Activated CD8-positive, alpha-beta memory T cell treated with anti-CD3 and anti-CD28 coated beads, Interleukin-2, amount 50 U/mL, for 24 hours (primary cell): ENCODE data around the gene FIBCD1.
"Not testable (repeated sequence)": the region's sequence is repeated elsewhere in the genome, so short reads cannot be mapped to it uniquely, and the experiment has no call there.

ENCODE experiments used
- DNase-seq: peaks from one replicate; pipeline ENCODE4 v3.0.0-alpha.2; 2020; ENCODE audit errors: extremely low read depth

The FIBCD1 gene

GRCh38 chr9:130954925-130955324 is 15.9 kb upstream of the FIBCD1 start:
- DNase-seq: not testable (repeated sequence)

GRCh38 chr9:130954317-130954716 is 15.3 kb upstream of the FIBCD1 start:
- no peak for DNase-seq

GRCh38 chr9:130952065-130952762 is 13.2 kb upstream of the FIBCD1 start:
- no peak for DNase-seq

- no peak for DNase-seq
Observed at GRCh38 chr9:130950039-130950311, 10.9 kb upstream of the FIBCD1 start.

GRCh38 chr9:130949188-130950038 is 10.4 kb upstream of the FIBCD1 start:
- DNase-seq: no peak

- no peak for DNase-seq
Observed at GRCh38 chr9:130948266-130948665, 9.2 kb upstream of the FIBCD1 start.

- no peak for DNase-seq
Observed at GRCh38 chr9:130947618-130948140, 8.6 kb upstream of the FIBCD1 start.

GRCh38 chr9:130946766-130947617 is 7.9 kb upstream of the FIBCD1 start:
- DNase-seq: no peak

- DNase-seq: no peak
Observed at GRCh38 chr9:130945173-130945572, 6.1 kb upstream of the FIBCD1 start.

- DNase-seq: no peak
Observed at GRCh38 chr9:130944510-130945058, 5.5 kb upstream of the FIBCD1 start.

GRCh38 chr9:130943777-130944176 is 4.7 kb upstream of the FIBCD1 start:
- no peak for DNase-seq

GRCh38 chr9:130943221-130943620 is 4.2 kb upstream of the FIBCD1 start:
- no peak for DNase-seq

GRCh38 chr9:130942679-130943078 is 3.6 kb upstream of the FIBCD1 start:
- no peak for DNase-seq

GRCh38 chr9:130942084-130942483 is 3.0 kb upstream of the FIBCD1 start:
- DNase-seq: no peak

GRCh38 chr9:130940693-130941576 is 1.9 kb upstream of the FIBCD1 start:
- peak; percentile 39 for DNase-seq

- no peak for DNase-seq
Observed at GRCh38 chr9:130940027-130940549, 1.0 kb upstream of the FIBCD1 start.

- DNase-seq: no peak
Observed at GRCh38 chr9:130939405-130940026, 469 bp upstream of the FIBCD1 start.

GRCh38 chr9:130938184-130938651 is 829 bp downstream of the FIBCD1 start:
- no peak for DNase-seq

- no peak for DNase-seq
Observed at GRCh38 chr9:130937146-130938076, 1.6 kb downstream of the FIBCD1 start.
